ENCODE data around the gene COL6A2.

COL6A2 gene

DNA sequence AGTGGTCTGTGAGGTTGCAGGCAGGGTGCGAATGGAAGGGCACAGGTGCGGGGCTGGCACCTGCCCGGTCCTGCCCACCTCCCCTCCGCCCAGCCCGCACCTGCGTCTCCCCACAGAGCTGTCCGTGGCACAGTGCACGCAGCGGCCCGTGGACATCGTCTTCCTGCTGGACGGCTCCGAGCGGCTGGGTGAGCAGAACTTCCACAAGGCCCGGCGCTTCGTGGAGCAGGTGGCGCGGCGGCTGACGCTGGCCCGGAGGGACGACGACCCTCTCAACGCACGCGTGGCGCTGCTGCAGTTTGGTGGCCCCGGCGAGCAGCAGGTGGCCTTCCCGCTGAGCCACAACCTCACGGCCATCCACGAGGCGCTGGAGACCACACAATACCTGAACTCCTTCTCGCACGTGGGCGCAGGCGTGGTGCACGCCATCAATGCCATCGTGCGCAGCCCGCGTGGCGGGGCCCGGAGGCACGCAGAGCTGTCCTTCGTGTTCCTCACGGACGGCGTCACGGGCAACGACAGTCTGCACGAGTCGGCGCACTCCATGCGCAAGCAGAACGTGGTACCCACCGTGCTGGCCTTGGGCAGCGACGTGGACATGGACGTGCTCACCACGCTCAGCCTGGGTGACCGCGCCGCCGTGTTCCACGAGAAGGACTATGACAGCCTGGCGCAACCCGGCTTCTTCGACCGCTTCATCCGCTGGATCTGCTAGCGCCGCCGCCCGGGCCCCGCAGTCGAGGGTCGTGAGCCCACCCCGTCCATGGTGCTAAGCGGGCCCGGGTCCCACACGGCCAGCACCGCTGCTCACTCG lies 34.1 kb downstream of the COL6A2 start:
- intact Hi-C loops (cut with DNase I), result no loop called here
- DNase-seq, result peak in 3 of 10 donors; percentile 68 to 83 (median 82)

- no peak for DNase-seq
These were observed 38.0 kb downstream of the COL6A2 start for GRCh38 chr21:46135782-46136395.

DNA sequence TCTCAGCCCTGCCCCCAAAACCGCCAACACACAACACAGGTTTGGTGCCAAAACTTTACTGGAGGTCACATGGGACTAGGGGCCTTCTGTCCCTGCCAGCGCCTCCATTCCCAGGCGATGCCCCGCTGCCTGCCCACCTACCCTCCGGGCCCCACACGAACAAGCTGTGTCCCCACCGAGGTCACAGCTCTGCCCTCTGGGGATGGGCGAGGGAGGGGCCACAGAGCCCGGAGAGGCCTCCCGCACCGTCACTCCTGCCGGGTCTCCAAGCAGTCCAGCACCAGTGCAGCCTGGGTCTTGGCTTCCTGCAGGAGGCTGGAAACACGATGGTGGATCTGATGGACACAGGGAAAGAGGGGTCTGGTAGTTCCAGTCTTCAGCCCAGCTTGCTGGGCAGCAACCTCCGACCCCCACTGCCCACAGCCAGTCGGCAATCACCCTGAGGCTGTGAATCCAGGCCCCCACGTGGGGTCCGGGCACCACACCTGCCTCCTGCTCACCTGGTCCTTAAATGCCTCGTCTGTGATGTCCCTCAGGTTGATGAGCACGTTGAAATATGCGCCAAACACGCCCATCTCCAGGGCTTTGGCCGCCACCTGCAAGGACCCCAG lies 38.9 kb downstream of the COL6A2 start:
- intact Hi-C loops (cut with DNase I), result no loop called here

More at GRCh38 chr21:46135782-46136395, 38.0 kb downstream of the COL6A2 start:
- intact Hi-C loops (cut with DNase I), result no loop called here

DNA sequence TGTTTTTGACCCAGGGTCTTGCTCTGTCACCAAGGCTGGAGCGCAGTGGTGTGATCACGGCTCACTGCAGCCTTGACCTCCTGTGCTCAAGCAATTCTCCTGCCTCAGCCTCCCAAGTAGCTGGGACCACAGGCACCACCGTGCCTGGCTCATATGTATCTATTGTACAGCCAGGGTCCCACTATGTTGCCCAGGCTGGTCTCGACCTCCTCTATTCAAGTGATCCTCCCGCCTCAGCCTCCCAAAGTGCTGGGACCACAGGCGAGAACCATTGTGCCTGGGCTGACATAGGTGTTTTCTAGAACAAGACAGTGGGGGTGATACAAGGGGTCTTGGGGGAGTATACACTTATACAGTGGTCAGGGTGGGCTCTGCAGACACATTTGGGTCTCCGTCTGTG lies 40.0 kb downstream of the COL6A2 start:
- no peak for DNase-seq
- intact Hi-C loops (cut with DNase I), result no loop called here

More for the DNA sequence above, 38.9 kb downstream of the COL6A2 start:
- DNase-seq, result no peak

DNA sequence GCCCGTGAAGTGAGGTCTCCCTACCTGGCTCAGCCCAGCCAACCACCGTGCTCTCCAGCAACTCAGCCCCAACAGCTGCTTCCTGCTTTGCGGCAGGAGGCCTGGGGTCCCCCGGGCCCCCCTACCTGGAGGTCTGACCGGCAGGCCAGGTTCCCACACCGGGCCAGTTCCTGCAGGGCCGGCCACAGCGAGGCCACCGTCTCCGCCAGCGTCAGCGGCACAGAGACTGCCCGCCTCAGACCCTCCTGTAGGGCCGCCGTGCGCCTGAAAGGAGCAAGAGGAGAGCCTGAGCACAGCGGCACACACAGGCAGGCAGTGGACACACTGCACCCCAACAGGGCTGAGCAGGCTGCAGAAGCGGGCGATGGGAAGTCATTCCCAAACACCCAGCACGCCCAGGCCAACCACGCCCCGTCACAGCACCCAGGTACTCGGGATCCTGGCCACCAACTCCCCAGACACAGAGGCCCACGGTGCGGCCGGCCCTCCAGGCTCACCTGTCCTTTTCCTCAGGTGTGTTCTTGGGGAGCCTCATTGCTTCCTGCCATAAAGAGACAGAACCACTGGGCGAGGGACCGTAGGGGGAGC lies 40.6 kb downstream of the COL6A2 start:
- DNase-seq, result no peak
- intact Hi-C loops (cut with DNase I), result no loop called here

DNA sequence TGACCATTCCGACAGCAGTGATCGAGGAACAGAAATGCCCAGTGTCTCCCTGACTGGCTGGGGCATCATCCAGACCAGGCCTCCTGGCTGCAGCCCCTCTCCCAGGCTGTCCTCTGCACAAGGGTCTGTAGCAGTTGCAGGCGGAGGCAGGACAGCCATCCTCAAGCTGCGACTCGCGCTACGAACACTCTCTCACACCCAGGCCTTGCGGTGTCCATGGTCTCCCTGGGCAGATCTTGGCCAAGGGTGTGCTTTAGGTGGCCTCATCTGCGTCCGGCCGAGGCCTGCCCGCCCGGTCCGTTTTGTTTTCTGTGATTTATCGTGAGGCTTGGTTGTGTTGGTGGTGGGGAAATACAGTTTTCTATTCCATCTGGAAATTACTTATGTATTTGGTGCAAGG lies 41.8 kb downstream of the COL6A2 start:
- DNase-seq, result peak in 1 of 10 donors; percentile 64
- intact Hi-C loops (cut with DNase I), result loop anchor here (5.0 to 10.0 kb wide), 2 partner anchors 148 to 185 kb away; partner anchors contain the start of genes C21orf58, MCM3AP, PCNT and YBEY

DNA sequence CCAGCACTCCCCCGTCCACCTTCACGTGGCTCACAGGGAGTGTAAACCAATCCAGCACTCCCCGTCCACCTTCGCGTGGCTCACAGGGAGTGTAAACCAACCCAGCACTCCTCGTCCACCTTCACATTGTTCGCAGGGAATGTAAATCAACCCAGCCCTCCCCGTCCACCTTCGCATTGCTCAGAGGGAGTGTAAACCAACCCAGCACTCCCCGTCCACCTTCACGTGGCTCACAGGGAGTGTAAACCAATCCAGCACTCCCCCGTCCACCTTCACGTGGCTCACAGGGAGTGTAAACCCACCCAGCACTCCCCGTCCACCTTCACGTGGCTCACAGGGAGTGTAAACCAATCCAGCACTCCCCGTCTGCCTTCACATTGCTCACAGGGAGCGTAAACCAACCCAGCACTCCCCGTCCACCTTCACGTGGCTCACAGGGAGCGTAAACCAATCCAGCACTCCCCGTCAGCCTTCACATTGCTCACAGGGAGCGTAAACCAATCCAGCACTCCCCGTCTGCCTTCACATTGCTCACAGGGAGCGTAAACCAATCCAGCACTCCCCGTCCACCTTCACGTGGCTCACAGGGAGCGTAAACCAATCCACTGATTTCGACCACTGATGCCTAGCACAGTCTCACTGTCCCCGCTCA lies 42.6 kb downstream of the COL6A2 start:
- intact Hi-C loops (cut with DNase I), result loop anchor here (5.0 to 10.0 kb wide), 2 partner anchors 147 to 184 kb away; partner anchors contain the start of genes C21orf58, MCM3AP, PCNT and YBEY
- DNase-seq, result peak in 2 of 10 donors; percentile 41 to 57

DNA sequence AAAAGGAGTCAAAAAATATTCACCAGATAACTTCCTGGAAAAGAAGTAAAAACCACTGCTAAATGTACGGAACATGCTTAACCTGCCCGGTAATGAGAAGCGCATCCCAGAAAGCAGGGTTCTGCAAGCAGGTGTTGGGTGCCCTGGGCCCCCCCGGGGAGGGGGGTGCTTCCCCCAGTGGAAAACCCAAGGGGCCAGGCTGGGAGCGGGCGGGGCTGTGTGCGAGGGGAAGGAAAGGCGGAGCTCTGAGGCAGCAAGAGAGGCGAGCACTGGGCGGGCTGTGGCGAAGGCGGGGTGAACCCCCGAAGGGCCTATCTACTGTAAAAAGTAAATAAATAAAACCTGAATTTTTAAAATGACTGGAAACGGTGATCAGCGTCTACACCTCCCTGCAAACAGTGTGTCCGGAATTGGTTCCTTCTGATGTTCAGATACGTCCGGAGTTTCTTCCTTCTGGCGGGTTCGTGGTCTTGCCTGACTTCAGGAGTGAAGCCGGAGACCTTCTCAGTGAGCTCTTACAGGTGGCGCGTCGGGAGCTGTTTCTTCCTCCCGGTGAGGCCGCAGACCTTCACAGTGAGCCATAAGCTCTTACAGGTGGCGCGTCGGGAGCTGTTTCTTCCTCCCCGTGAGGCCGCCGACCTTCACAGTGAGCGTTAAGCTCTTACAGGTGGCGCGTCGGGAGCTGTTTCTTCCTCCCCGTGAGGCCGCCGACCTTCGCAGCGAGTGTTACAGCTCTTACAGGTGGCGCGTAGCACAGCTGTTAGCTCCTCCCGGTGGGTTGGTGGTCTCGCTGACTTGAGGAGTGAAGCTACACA lies 44.1 kb downstream of the COL6A2 start:
- DNase-seq, result peak in 3 of 10 donors; percentile 47 to 75 (median 74)

GRCh38 chr21:46142582-46143473 lies 44.9 kb downstream of the COL6A2 start:
- intact Hi-C loops (cut with DNase I), result loop anchor here (2.0 to 10.0 kb wide), 3 partner anchors 86 to 182 kb away; partner anchors contain the start of genes C21orf58, LSS, MCM3AP and PCNT

More for the DNA sequence above, 44.1 kb downstream of the COL6A2 start:
- intact Hi-C loops (cut with DNase I), result loop anchor here (2.0 to 10.0 kb wide), 3 partner anchors 87 to 183 kb away; partner anchors contain the start of genes C21orf58, LSS, MCM3AP and PCNT

DNA sequence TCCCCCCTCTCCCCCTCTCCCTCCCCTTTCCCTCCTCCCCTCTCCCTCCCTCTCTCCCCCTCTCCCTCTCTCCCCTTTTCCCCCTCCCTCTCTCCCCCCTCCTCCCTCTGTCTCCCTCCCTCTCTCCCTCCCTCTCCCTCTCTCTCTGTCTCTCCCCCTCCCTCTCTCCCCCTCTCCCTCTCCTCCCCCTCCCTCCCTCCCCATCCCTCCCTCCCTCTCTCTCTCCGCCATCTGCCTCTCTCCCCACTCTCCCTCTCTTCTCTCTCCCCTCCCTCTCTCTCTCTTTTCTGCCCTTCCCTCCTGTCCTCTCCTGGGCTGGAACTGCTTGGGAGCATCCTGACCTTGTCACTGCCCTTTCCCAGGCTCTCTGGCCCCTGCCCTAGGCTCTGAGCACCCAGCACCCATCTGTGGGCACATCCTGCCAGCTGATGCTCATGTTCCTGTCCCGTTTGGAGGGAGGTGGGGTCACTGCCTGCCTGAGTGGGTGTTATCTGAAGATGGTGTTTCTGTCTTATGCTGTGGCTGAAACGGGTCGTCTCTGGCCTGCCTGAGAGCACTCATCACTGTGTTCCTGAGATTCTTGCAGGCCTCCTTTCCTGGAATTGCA lies 46.7 kb downstream of the COL6A2 start:
- peak in 3 of 10 donors; percentile 47 to 83 (median 77) for DNase-seq
- intact Hi-C loops (cut with DNase I), result loop anchor here (5.0 to 10.0 kb wide), 2 partner anchors 143 to 180 kb away; partner anchors contain the start of genes C21orf58, MCM3AP, PCNT and YBEY

More at GRCh38 chr21:46142582-46143473, 44.9 kb downstream of the COL6A2 start:
- peak in 4 of 10 donors; percentile 24 to 54 (median 36) for DNase-seq

DNA sequence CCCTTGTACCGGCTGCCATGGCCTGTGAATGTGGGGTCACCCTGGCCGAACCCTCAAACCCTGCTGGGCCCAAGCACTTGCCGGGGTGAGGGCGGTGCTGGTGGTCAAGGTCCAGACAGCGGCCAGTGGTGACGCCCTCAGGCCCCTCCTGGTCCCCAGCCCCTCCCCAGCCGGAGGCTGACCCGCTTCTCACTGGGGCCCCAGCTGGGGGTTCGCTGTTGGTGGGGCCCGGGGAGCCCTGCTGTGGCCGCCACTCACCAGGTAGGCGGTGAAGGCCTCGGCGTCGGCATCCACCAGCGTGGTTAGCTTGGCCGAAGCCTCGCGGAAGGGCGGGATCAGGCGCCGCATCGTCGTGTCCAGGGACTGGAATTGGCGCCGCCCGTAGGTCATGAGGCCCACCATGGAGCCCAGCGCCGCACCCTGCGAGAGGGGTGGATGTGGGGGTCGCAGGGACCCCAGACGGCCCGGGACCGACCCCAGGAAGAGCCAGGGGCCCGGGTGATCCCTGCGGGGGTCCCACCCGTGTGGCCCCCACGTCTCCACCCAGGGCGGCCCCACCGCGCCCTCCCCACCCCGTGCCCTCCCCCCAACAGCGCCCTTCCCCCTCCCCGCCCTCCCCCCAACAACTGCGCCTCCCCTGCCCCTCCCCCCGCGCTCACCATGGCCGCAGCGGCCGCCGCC lies 47.4 kb downstream of the COL6A2 start:
- DNase-seq, result peak in 5 of 10 donors; percentile 5 to 83 (median 70)
- intact Hi-C loops (cut with DNase I), result loop anchor here (10.0 kb wide), 1 partner anchor 180 kb away; the partner anchor contains the start of genes C21orf58 and PCNT

DNA sequence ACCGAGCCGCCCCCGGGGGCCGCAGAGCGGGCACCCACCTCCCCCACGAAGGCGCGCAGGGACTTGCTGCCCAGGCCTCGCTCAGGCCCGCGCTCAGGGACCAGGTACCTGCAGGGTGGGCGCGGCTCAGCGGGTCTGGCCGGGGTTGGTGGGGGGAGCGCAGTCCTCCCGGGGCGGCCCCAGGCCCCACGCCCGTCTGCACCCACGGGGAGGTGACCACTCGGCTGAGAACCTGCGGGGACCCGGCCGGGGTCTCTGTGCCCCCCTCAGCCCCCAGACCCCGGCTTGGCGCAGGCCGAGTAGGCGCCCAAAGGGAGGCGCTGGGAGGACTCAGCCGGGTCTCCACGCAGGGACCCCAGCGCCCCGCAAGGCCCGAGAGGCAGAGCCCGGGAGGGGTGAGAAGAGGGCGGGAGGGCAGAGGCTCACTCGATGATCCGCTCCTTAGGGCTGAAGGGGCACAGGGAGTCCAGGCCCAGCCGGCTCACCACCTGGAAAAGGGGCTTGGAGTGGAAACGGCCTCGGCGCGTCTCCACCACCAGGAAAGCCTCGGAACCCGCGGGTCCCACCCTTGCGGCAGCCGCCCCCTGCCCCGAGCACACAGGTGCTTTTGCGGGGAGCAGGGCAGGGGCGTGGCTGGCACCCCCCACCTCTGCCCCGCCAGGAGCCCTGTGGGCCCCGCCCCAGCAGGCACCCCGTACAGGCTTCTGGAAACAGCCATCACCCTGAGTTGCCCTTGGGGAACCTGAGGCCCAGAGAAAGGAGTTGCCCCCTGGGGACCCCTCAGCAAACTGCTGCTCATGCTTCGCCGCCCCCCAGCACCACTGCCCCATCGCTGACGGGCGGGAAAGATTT lies 48.2 kb downstream of the COL6A2 start:
- intact Hi-C loops (cut with DNase I), result loop anchor here (10.0 kb wide), 1 partner anchor 179 kb away; the partner anchor contains the start of genes C21orf58 and PCNT
- DNase-seq, result peak in 5 of 10 donors; percentile 3 to 85 (median 70)

DNA sequence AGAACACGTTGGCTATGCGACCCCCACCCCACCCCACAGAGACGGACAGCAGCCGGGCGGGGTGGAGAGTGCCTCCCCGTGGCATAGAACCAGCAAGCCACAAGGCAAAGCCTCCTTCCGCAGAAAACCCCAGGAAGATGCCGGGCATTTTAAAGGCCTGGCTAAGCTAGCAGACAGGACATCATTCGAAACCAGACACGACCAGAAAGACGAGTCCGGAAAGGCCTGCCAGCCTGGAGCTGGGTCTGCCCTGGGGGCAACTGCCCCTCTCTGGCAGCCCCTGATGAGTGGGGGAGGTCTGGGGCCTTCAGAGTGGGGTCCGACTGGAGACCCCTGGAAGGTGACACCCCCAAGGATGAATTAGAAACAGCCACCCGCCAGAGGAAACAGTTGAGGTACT lies 48.9 kb downstream of the COL6A2 start:
- peak in 5 of 10 donors; percentile 1 to 82 (median 37) for DNase-seq
- intact Hi-C loops (cut with DNase I), result loop anchor here (10.0 kb wide), 1 partner anchor 178 kb away; the partner anchor contains the start of genes C21orf58 and PCNT

- DNase-seq, result peak in 6 of 10 donors; percentile 8 to 86 (median 58)
- intact Hi-C loops (cut with DNase I), result loop anchor here (10.0 kb wide), 1 partner anchor 177 kb away; the partner anchor contains the start of genes C21orf58 and PCNT
These were observed 49.5 kb downstream of the COL6A2 start for GRCh38 chr21:46147429-46147828.

GRCh38 chr21:46148106-46148505 lies 50.2 kb downstream of the COL6A2 start:
- peak in 2 of 10 donors; percentile 4 to 38 for DNase-seq
- intact Hi-C loops (cut with DNase I), result loop anchor here (10.0 kb wide), 1 partner anchor 177 kb away; the partner anchor contains the start of genes C21orf58 and PCNT

Data from posterior cingulate gyrus (tissue), 11 donors.